GM06990 (cell line): ENCODE results near the gene ZNF771.

Experiments used
- DNase-seq: peaks from one replicate; pipeline ENCODE4 v3.0.0-alpha.2; 2011; ENCODE audit not compliant: insufficient read length; ENCODE audit errors: extremely low read depth
- H3K27me3 ChIP-seq: replicated peaks from 2 replicates; pipeline ENCODE4 v1.6.0; 2011; ENCODE audit warnings: low read length; ENCODE audit not compliant: control insufficient read depth, insufficient read depth
- H3K36me3 ChIP-seq: 2 replicates; pipeline ENCODE4 v1.5.1; 2011; ENCODE audit warnings: low read length; ENCODE audit not compliant: control insufficient read depth, insufficient read depth
- H3K4me3 ChIP-seq: replicated peaks from 2 replicates; pipeline ENCODE4 v1.5.1; 2011; ENCODE audit warnings: low read depth, mild to moderate bottlenecking, control low read depth, low read length
- TF ChIP-seq, protein P1 (sequence below): IDR thresholded peaks from 2 replicates; pipeline ENCODE4 v1.5.1; 2011; ENCODE audit warnings: low read length, control low read depth, mild to moderate bottlenecking, inconsistent platforms; ENCODE audit not compliant: insufficient read depth, poor library complexity, severe bottlenecking

ZNF771 gene

GRCh38 chr16:30377812-30378235, 29.6 kb upstream of the ZNF771 start:
- H3K27me3 ChIP-seq, result no peaks in the 10 kb centered on the region
- peak; percentile 84 for DNase-seq
- H3K36me3 ChIP-seq, result peaks cover 6% of the 10 kb centered on the region
- H3K4me3 ChIP-seq, result peak overlapping the region; percentile 67
- TF ChIP-seq, protein P1, sequence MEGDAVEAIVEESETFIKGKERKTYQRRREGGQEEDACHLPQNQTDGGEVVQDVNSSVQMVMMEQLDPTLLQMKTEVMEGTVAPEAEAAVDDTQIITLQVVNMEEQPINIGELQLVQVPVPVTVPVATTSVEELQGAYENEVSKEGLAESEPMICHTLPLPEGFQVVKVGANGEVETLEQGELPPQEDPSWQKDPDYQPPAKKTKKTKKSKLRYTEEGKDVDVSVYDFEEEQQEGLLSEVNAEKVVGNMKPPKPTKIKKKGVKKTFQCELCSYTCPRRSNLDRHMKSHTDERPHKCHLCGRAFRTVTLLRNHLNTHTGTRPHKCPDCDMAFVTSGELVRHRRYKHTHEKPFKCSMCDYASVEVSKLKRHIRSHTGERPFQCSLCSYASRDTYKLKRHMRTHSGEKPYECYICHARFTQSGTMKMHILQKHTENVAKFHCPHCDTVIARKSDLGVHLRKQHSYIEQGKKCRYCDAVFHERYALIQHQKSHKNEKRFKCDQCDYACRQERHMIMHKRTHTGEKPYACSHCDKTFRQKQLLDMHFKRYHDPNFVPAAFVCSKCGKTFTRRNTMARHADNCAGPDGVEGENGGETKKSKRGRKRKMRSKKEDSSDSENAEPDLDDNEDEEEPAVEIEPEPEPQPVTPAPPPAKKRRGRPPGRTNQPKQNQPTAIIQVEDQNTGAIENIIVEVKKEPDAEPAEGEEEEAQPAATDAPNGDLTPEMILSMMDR, result no peak

GRCh38 chr16:30378236-30379157, 28.9 kb upstream of the ZNF771 start:
- Histone ChIP-seq H3K36me3 (peaks cover 6% of the 10 kb centered on the region), H3K4me3 (peak overlapping the region; percentile 67), H3K27me3 (no peaks in the 10 kb centered on the region)
- TF ChIP-seq, protein P1, result peak; percentile 12
- DNase-seq, result peak; percentile 98

GRCh38 chr16:30379158-30379783, 28.1 kb upstream of the ZNF771 start:
- Histone ChIP-seq H3K36me3 (peaks cover 6% of the 10 kb centered on the region), H3K4me3 (peak overlapping the region; percentile 67), H3K27me3 (no peaks in the 10 kb centered on the region)
- TF ChIP-seq, protein P1, result no peak
- DNase-seq, result no peak

- TF ChIP-seq, protein P1, result no peak
- no peak overlapping the region for H3K4me3 ChIP-seq
- no peaks in the 10 kb centered on the region for H3K27me3 ChIP-seq
- DNase-seq, result no peak
- peaks cover 6% of the 10 kb centered on the region for H3K36me3 ChIP-seq
These were observed 27.2 kb upstream of the ZNF771 start for GRCh38 chr16:30380072-30380802.

DNA sequence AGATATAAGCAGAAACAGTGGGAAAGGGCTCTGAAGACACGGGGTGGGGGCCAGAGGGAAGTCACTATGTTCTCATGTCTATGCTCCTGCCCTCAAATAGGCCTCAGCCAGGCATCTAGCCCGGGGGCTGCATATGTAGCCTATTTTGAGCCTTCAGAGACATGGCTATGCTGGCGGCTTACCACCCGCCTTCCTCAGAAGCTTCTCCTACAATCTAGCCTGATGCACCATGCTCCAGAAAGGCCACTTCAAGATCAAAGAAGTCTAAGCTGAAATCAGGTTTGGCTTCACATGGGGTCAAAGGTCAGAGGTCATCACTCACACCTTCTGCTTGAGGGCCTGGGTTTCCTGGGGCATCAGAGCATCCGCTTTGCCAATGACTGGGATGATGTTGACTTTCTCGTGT, 26.6 kb upstream of the ZNF771 start:
- TF ChIP-seq, protein P1, result no peak
- Histone ChIP-seq H3K4me3 (peak overlapping the region; percentile 83; the same call in 1 of the 2 replicates), H3K36me3 (peaks cover 6% of the 10 kb centered on the region), H3K27me3 (no peaks in the 10 kb centered on the region)
- no peak for DNase-seq
